Measurements from ENCODE around the gene CUL2. TPM values are rescaled to one million over a fixed set of nuclear protein-coding genes. Genes with fewer than 3 reads are reported as not detected.

CUL2 gene
- 29.0 and 41.9 TPM in 2 replicates for total RNA-seq

GRCh38 chr10:35090162-35090954 lies at the start of gene CUL2:
CUL2 (minus strand) TSS chr10:35090341; CDS start chr10:35071317, 19,024 bp downstream.
- peak within 1 kb of the TSS; percentile 81 for H3K4me3 ChIP-seq (ENCODE audit: low read depth, low read length)
- peak; percentile 98 for DNase-seq (ENCODE audit: low read depth)
- no peak for TF ChIP-seq CTCF (IDR thresholded peaks at IDR 0.05; ENCODE audit: insufficient read depth, low read depth, low read length)

- TF ChIP-seq CTCF (IDR thresholded peaks at IDR 0.05; ENCODE audit: insufficient read depth, low read depth, low read length), result no peak
- no peak overlapping the region for H3K4me3 ChIP-seq (ENCODE audit: low read depth, low read length)
- DNase-seq (ENCODE audit: low read depth), result no peak
These were observed 46.2 kb upstream of the CUL2 start for GRCh38 chr10:35136263-35136815.

- TF ChIP-seq CTCF (IDR thresholded peaks at IDR 0.05; ENCODE audit: insufficient read depth, low read depth, low read length), result no peak
- DNase-seq (ENCODE audit: low read depth), result no peak
- H3K4me3 ChIP-seq (ENCODE audit: low read depth, low read length), result no peak overlapping the region
These were observed 45.7 kb upstream of the CUL2 start for GRCh38 chr10:35135861-35136260.

GRCh38 chr10:35133586-35133985 lies 43.4 kb upstream of the CUL2 start:
- no peak for DNase-seq (ENCODE audit: low read depth)
- no peak for TF ChIP-seq CTCF (IDR thresholded peaks at IDR 0.05; ENCODE audit: insufficient read depth, low read depth, low read length)
- H3K4me3 ChIP-seq (ENCODE audit: low read depth, low read length), result no peak overlapping the region

GRCh38 chr10:35132727-35133126 lies 42.6 kb upstream of the CUL2 start:
- H3K4me3 ChIP-seq (ENCODE audit: low read depth, low read length), result no peak overlapping the region
- TF ChIP-seq CTCF (IDR thresholded peaks at IDR 0.05; ENCODE audit: insufficient read depth, low read depth, low read length), result no peak
- DNase-seq (ENCODE audit: low read depth), result no peak

GRCh38 chr10:35130663-35131062 lies 40.5 kb upstream of the CUL2 start:
- H3K4me3 ChIP-seq (ENCODE audit: low read depth, low read length), result no peak overlapping the region
- DNase-seq (ENCODE audit: low read depth), result no peak
- no peak for TF ChIP-seq CTCF (IDR thresholded peaks at IDR 0.05; ENCODE audit: insufficient read depth, low read depth, low read length)

All from fibroblast of villous mesenchyme (primary cell).